ENCODE data around the gene ERFE. TPM values are rescaled to one million over a fixed set of nuclear protein-coding genes. Genes with fewer than 3 reads are reported as not detected.

Gene ERFE
- total RNA-seq, 1 donor from 2014 or later = not detected

GRCh38 chr2:238174701-238175100 lies 15.9 kb downstream of the ERFE start:
- H3K27me3 ChIP-seq = no peaks in the 10 kb centered on the region
- H3F3A ChIP-seq (ENCODE audit: low read depth) = no peaks in the 10 kb centered on the region
- Mint-ChIP-seq H3K4me1 (no peaks in the 10 kb centered on the region), H3K27ac (no peak overlapping the region), H3K9me3 (no peaks in the 10 kb centered on the region), H3K4me3 (no peak overlapping the region), H3K36me3 (peaks cover 39% of the 10 kb centered on the region), H3K27me3 (ENCODE audit: insufficient read depth, low read depth) (peaks cover 4% of the 10 kb centered on the region)
- no peak overlapping the region for H3K27ac ChIP-seq
- H2AFZ ChIP-seq (replicated peaks) = no peak overlapping the region
- H3K4me1 ChIP-seq = no peaks in the 10 kb centered on the region
- H3K36me3 ChIP-seq = peaks cover 6% of the 10 kb centered on the region
- no peaks in the 10 kb centered on the region for H3K79me2 ChIP-seq (ENCODE audit: low read depth)
- TF ChIP-seq, protein P1, sequence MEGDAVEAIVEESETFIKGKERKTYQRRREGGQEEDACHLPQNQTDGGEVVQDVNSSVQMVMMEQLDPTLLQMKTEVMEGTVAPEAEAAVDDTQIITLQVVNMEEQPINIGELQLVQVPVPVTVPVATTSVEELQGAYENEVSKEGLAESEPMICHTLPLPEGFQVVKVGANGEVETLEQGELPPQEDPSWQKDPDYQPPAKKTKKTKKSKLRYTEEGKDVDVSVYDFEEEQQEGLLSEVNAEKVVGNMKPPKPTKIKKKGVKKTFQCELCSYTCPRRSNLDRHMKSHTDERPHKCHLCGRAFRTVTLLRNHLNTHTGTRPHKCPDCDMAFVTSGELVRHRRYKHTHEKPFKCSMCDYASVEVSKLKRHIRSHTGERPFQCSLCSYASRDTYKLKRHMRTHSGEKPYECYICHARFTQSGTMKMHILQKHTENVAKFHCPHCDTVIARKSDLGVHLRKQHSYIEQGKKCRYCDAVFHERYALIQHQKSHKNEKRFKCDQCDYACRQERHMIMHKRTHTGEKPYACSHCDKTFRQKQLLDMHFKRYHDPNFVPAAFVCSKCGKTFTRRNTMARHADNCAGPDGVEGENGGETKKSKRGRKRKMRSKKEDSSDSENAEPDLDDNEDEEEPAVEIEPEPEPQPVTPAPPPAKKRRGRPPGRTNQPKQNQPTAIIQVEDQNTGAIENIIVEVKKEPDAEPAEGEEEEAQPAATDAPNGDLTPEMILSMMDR (IDR thresholded peaks at IDR 0.05) = no peak
- TF ChIP-seq EZH2 (IDR thresholded peaks at IDR 0.05) (no peak), EZH2phosphoT487 (IDR thresholded peaks at IDR 0.05) (no peak)
- no peak for DNase-seq (ENCODE audit: low spot score)
- peaks cover 3% of the 10 kb centered on the region for H4K20me1 ChIP-seq (ENCODE audit: low read depth)
- no peaks in the 10 kb centered on the region for H3K9me3 ChIP-seq (ENCODE audit: low read depth)
- no peak overlapping the region for H3K4me2 ChIP-seq
- no peak overlapping the region for H3K4me3 ChIP-seq
- H3K9ac ChIP-seq = no peak overlapping the region

- Histone ChIP-seq H3F3A (ENCODE audit: low read depth) (no peaks in the 10 kb centered on the region), H3K9ac (no peak overlapping the region), H2AFZ (replicated peaks) (no peak overlapping the region), H3K27me3 (no peaks in the 10 kb centered on the region), H3K79me2 (ENCODE audit: low read depth) (no peaks in the 10 kb centered on the region), H3K4me1 (no peaks in the 10 kb centered on the region), H3K4me3 (no peak overlapping the region), H4K20me1 (ENCODE audit: low read depth) (peaks cover 3% of the 10 kb centered on the region), H3K36me3 (peaks cover 6% of the 10 kb centered on the region), H3K9me3 (ENCODE audit: low read depth) (no peaks in the 10 kb centered on the region), H3K27ac (no peak overlapping the region), H3K4me2 (no peak overlapping the region)
- H3K36me3 Mint-ChIP-seq = peaks cover 42% of the 10 kb centered on the region
- no peak for TF ChIP-seq EZH2phosphoT487 (IDR thresholded peaks at IDR 0.05)
- no peak for TF ChIP-seq EZH2 (IDR thresholded peaks at IDR 0.05)
- TF ChIP-seq, protein P1 (IDR thresholded peaks at IDR 0.05) = no peak
- no peaks in the 10 kb centered on the region for H3K4me1 Mint-ChIP-seq
- no peaks in the 10 kb centered on the region for H3K9me3 Mint-ChIP-seq
- no peak overlapping the region for H3K27ac Mint-ChIP-seq
- DNase-seq (ENCODE audit: low spot score) = no peak
- peaks cover 2% of the 10 kb centered on the region for H3K27me3 Mint-ChIP-seq (ENCODE audit: insufficient read depth, low read depth)
- no peak overlapping the region for H3K4me3 Mint-ChIP-seq
These were observed 17.8 kb downstream of the ERFE start for GRCh38 chr2:238176613-238177012.

DNA sequence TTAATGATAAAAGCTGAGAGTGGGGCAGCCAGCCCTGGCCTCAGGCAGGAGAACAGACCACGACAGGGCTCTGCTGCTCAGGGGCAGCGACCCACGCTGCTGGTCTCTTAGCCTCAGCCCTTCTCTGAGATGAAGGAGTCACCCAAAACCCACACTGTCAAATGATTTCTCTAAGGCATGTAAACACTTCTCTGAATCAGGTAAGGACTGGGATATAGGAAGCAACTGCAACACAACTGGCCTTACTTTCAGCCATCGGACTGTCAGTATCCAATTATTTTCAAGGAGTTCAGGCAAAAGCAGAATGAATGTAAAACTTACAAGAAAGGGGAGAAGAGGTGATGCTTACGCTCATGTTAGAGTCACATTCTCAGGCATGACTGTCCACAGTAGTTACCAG lies 21.8 kb downstream of the ERFE start:
- no peaks in the 10 kb centered on the region for H3K4me1 ChIP-seq
- H3K4me2 ChIP-seq = no peak overlapping the region
- DNase-seq (ENCODE audit: low spot score) = no peak
- TF ChIP-seq, protein P1 (IDR thresholded peaks at IDR 0.05) = no peak
- TF ChIP-seq EZH2 (IDR thresholded peaks at IDR 0.05) (no peak), EZH2phosphoT487 (IDR thresholded peaks at IDR 0.05) (no peak)
- H3K27me3 Mint-ChIP-seq (ENCODE audit: insufficient read depth, low read depth) = no peaks in the 10 kb centered on the region
- peaks cover 14% of the 10 kb centered on the region for H3K36me3 ChIP-seq
- no peaks in the 10 kb centered on the region for H3F3A ChIP-seq (ENCODE audit: low read depth)
- H3K4me3 Mint-ChIP-seq = no peak overlapping the region
- H3K4me3 ChIP-seq = no peak overlapping the region
- no peaks in the 10 kb centered on the region for H3K79me2 ChIP-seq (ENCODE audit: low read depth)
- H3K27me3 ChIP-seq = no peaks in the 10 kb centered on the region
- H3K36me3 Mint-ChIP-seq = peaks cover 46% of the 10 kb centered on the region
- no peaks in the 10 kb centered on the region for H3K9me3 Mint-ChIP-seq
- no peaks in the 10 kb centered on the region for H3K9me3 ChIP-seq (ENCODE audit: low read depth)
- H4K20me1 ChIP-seq (ENCODE audit: low read depth) = no peaks in the 10 kb centered on the region
- no peak overlapping the region for H2AFZ ChIP-seq (replicated peaks)
- H3K27ac ChIP-seq = no peak overlapping the region
- no peak overlapping the region for H3K9ac ChIP-seq
- no peak overlapping the region for H3K27ac Mint-ChIP-seq
- no peaks in the 10 kb centered on the region for H3K4me1 Mint-ChIP-seq
